Cardiac muscle cell (in vitro differentiated cells and primary cell): ENCODE measurements around the gene CZIB. TPM values are rescaled to one million over a fixed set of nuclear protein-coding genes. Genes with fewer than 3 reads are reported as not detected.
A peak's percentile ranks its signal among the peaks of the same experiment; 100 is the strongest.

Experiments
- DNase-seq, 2 donors: peaks; one replicate each; pipeline versions ENCODE4 v3.0.0 to v3.0.0-alpha.2; 2010 to 2017; ENCODE audit warnings: low read depth in 1 of 2, low spot score in 1 of 2
- H3K27ac ChIP-seq: fragments of 200-600 bp; sonication (generic); 2 replicates; pipeline ENCODE4 v1.5.1; 2016
- H3K27me3 ChIP-seq: fragments of 200-600 bp; sonication (generic); 2 replicates; pipeline ENCODE4 v1.6.0; 2016; ENCODE audit warnings: control low read depth
- H3K36me3 ChIP-seq: fragments of 200-600 bp; sonication (generic); 2 replicates; pipeline ENCODE4 v1.5.1; 2016; ENCODE audit warnings: control low read depth
- H3K4me1 ChIP-seq: fragments of 200-600 bp; sonication (generic); 2 replicates; pipeline ENCODE4 v1.8.1; 2017; ENCODE audit warnings: low read depth, mild to moderate bottlenecking, mixed run types
- H3K4me3 ChIP-seq: fragments of 200-600 bp; sonication (generic); 2 replicates; pipeline ENCODE4 v1.5.1; 2016; ENCODE audit warnings: mild to moderate bottlenecking
- H3K9me3 ChIP-seq: fragments of 200-600 bp; sonication (generic); 2 replicates; pipeline ENCODE4 v1.5.1; 2017; ENCODE audit warnings: low read depth, mild to moderate bottlenecking, control low read depth
- polyA plus RNA-seq: library from polyadenylated mRNA; unstranded; fragments of >200 nt; fragmentation: Nextera tagmentation; extraction: Ambion mirVana; gene quantifications from 2 replicates; pipeline ENCODE4 v1.2.1, GENCODE V29; 2016
- total RNA-seq: library from RNA; depleted of rRNA; stranded (reverse); fragments of >200 nt; gene quantifications from 2 replicates; pipeline ENCODE4 v1.2.3, GENCODE V29; 2016
- TF ChIP-seq, protein P1 (sequence below): IDR thresholded peaks from 2 replicates; pipeline ENCODE4 v1.5.1; 2012; ENCODE audit warnings: low read depth, mild to moderate bottlenecking, low read length

The CZIB gene
- total and polyA plus RNA-seq, 2 experiments from 2014 or later, result 62.2 to 83.7 TPM

DNA sequence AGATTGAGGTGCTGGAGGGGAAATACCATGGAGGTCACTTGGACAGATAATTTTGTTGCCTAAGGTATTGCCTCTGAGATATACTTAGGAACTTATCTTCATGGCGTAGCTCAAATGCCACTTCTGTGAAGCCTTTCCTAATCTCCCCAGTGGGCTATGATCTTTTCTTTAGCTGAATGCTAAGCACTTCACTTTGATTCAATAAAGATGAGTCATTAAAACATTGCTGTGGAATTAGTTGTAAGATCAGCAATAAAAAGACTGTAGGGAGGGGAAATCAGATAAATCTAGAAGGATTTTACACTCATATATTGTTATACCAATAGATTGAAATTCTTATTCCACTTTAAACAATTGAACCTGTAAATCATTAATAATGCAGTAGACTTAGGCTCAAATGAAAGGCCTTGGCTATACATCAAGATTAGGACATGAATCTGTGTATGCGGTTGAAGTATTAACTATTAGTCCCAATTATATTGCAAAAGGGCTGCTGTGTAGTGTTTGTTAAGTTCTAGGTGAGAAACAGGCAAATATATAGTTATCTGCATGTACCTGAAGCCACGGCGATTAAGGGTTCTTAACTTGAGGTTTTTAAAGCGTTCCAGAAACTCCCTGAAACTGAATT is 37.1 kb upstream of the CZIB start:
- no peak overlapping the region for H3K4me3 ChIP-seq
- no peaks in the 10 kb centered on the region for H3K9me3 ChIP-seq
- no peak for DNase-seq
- peak overlapping the region; percentile 38 for H3K27ac ChIP-seq
- H3K27me3 ChIP-seq, result no peaks in the 10 kb centered on the region
- TF ChIP-seq, protein P1, sequence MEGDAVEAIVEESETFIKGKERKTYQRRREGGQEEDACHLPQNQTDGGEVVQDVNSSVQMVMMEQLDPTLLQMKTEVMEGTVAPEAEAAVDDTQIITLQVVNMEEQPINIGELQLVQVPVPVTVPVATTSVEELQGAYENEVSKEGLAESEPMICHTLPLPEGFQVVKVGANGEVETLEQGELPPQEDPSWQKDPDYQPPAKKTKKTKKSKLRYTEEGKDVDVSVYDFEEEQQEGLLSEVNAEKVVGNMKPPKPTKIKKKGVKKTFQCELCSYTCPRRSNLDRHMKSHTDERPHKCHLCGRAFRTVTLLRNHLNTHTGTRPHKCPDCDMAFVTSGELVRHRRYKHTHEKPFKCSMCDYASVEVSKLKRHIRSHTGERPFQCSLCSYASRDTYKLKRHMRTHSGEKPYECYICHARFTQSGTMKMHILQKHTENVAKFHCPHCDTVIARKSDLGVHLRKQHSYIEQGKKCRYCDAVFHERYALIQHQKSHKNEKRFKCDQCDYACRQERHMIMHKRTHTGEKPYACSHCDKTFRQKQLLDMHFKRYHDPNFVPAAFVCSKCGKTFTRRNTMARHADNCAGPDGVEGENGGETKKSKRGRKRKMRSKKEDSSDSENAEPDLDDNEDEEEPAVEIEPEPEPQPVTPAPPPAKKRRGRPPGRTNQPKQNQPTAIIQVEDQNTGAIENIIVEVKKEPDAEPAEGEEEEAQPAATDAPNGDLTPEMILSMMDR, result no peak
- no peaks in the 10 kb centered on the region for H3K36me3 ChIP-seq
- H3K4me1 ChIP-seq, result peaks cover 25% of the 10 kb centered on the region

DNA sequence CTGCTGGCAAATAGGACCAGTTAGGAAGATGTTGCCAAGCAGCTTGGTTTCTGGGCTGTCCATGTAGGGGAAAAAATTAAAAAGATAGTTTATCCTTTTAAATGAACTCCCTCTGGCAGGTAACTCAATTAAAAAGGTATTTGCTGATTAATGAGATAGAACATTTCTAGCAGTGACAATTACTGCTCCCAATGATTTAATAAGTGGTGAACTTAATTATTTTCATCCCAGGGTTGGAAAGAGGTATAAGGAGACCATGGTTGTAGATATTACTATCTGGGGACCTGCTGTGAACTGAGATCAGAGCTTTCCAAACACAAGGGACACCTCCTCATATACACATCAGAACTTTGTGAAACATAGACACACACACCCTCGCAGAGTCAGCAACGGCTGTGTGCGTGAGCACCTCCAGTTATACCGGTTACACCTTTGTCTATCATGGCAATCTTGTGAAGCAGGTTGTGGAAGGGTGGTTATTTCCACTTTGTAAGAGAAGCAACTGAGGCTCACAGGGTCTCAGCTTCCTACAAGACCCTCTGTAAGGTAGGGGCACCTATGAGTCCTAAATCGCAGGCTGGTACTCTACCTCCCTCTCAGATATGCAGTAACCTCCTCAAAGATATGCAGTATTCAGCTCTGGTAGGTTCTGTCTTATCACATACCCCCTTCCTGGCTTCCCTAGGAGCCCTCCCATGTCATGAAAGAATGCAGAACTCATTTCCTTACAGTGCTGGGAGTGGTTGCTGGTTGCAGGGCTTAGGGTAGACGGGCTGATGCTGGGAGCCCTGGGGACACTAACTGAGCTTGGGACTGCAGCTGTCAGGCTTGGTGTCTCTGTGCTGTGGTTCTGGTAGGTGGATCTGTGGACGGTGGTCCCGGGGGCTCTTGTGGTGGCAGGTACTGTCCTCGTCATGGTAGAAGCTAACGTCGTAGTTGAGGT is 36.3 kb upstream of the CZIB start:
- H3K4me3 ChIP-seq, result no peak overlapping the region
- no peaks in the 10 kb centered on the region for H3K36me3 ChIP-seq
- TF ChIP-seq, protein P1, result no peak

DNA sequence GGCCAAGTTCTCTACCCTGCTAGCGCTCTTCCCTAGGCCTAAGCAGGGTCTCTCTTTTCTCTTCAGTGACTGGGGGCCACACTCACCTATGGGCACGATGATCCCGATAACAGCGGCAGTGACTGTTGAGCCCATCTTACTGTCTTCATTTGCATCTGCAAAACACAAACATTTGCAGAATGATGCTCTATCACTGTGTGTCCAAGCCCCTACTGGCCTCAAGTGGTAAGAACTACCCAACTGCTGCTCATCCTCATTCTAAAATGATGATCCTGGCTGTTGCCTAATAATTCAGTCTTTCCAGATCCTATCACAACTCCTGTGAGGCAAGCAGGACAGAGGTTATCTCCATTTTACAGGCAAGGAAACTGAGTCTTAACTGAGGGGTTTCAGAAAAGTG is 34.6 kb upstream of the CZIB start:
- Histone ChIP-seq H3K9me3 (no peaks in the 10 kb centered on the region), H3K36me3 (no peaks in the 10 kb centered on the region), H3K27ac (no peak overlapping the region), H3K4me3 (no peak overlapping the region), H3K27me3 (no peaks in the 10 kb centered on the region), H3K4me1 (peaks cover 25% of the 10 kb centered on the region)
- TF ChIP-seq, protein P1, result no peak
- DNase-seq, result peak in 1 of 2 donors; percentile 5

More for the DNA sequence above, 36.3 kb upstream of the CZIB start:
- H3K27ac ChIP-seq, result peak overlapping the region; percentile 38
- H3K4me1 ChIP-seq, result peaks cover 25% of the 10 kb centered on the region
- peak in 1 of 2 donors; percentile 33 for DNase-seq
- no peaks in the 10 kb centered on the region for H3K9me3 ChIP-seq
- H3K27me3 ChIP-seq, result no peaks in the 10 kb centered on the region

DNA sequence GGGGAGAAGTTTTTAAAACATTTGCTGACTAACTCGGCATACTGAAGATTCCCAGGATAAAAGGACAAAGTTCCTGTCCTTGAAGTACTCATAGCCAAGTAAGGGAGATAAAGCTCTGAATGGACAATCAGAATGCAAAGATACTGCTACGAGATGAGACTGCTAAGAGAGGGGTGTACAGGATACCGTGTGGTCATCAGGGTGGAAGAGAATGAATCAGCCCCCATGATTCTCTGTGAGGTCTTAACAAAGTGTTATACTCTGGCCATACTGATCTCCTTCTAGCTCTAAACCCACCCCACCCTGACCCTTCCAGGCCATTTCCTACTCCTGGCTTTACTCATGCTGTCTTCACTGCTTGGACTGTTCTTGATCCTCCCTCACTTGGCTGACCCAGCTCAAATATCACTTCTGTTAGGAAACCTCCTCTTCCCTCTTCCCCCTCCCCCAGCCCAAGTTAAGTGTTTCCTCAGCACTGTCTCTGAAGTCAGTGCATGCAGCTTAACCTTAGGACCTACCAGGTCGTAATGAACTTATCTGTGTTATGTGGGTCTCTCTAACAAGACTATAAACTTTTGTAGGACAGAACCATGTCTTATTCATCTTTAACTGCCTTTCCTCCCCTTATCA is 33.7 kb upstream of the CZIB start:
- H3K36me3 ChIP-seq, result no peaks in the 10 kb centered on the region
- H3K4me3 ChIP-seq, result no peak overlapping the region
- TF ChIP-seq, protein P1, result no peak
- no peaks in the 10 kb centered on the region for H3K9me3 ChIP-seq
- H3K27ac ChIP-seq, result peak overlapping the region; percentile 69
- peak; percentile 56 to 74 for DNase-seq
- H3K4me1 ChIP-seq, result peaks cover 25% of the 10 kb centered on the region
- H3K27me3 ChIP-seq, result no peaks in the 10 kb centered on the region

DNA sequence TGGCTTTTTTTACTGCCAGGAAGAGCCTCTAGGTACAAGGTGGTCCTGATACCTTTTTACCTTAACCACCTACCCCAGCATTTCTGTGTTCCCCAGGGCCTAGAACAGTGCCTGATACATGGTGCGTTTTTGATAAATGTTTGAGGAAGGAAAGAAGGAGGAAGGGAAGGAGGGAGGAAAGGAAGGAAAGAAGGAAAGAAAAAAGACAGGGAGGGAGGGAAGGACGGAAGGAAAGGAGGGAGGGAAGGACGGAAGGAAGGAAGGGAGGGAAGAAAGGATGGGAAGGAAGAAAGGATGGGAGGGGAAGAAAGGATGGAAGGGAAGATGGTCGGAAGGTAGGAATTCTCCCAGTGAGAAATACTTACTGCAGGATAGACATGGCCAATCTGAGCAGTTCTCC is 29.9 kb upstream of the CZIB start:
- peak overlapping the region; percentile 30 for H3K27ac ChIP-seq
- H3K4me1 ChIP-seq, result peaks cover 9% of the 10 kb centered on the region
- H3K36me3 ChIP-seq, result no peaks in the 10 kb centered on the region
- TF ChIP-seq, protein P1, result no peak
- H3K27me3 ChIP-seq, result no peaks in the 10 kb centered on the region
- no peak for DNase-seq
- H3K4me3 ChIP-seq, result no peak overlapping the region
- H3K9me3 ChIP-seq, result no peaks in the 10 kb centered on the region
